Stimulated activated CD8-positive, alpha-beta memory T cell treated with anti-CD3 and anti-CD28 coated beads, Interleukin-12 subunit alpha, Interleukin-12 subunit beta, amount 100 ng/mL, for 24 hours (primary cell): ENCODE measurements around the gene NLRC3.

Experiments
- DNase-seq: peaks from one replicate; pipeline ENCODE4 v3.0.0-alpha.2; 2020; ENCODE audit errors: extremely low read depth

The NLRC3 gene

DNA sequence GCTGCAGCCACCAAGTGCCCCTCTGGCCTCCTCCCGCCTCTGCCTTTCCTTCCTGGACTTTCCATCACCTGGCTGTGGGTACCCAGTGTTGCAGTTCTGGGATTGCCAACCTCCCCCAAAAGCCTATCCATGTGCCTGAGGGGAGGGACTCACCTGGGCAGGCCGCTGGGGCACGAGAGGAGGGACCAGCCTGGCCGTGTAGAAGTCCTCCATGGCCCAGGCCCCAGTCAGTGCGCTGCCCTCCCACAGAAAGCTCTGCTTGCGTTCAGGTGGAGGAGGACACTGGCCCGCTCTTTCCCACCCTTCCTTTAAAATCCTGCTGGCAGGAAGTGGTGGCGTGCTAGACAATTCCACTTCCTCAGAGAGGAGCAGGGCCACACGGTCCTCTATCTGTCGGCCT lies 20.0 kb upstream of the NLRC3 start:
- DNase-seq = no peak

DNA sequence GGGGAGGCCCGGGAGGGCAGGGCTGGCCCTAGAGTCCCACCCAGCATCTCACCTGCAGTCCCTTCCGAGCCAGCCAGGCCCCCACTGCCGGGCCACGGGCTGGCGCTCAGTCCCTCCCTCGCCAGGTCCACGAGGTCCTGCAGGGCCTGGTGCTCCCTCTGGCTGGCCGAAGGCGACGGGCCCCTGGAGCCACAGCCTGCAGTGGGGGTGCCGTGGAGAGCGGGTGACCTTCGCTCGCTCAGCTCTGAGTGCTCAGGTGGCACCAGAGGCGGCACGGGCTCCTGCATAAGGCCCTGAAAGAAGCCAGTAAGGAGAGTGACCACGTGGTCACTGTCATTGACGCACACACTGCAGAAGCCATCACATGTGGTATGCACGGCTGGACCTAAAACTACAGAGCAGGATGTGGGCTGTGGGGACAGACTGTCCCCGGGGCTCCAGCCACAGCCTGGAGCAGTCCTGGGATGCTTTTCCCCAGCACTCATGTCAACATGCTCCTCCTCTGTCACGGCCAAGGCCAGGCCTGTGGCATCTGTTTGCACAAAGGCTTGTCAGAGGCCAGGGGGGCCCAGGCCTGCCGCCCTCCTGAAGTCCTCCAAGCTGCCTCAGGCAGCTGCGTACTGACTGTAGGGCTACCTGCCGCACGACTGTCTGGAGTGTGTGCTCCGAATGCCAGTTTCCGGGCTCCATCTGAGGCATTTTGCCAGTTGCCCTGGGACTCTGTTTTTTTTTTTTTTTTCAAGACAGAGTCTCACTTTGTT lies 19.1 kb upstream of the NLRC3 start:
- no peak for DNase-seq

DNA sequence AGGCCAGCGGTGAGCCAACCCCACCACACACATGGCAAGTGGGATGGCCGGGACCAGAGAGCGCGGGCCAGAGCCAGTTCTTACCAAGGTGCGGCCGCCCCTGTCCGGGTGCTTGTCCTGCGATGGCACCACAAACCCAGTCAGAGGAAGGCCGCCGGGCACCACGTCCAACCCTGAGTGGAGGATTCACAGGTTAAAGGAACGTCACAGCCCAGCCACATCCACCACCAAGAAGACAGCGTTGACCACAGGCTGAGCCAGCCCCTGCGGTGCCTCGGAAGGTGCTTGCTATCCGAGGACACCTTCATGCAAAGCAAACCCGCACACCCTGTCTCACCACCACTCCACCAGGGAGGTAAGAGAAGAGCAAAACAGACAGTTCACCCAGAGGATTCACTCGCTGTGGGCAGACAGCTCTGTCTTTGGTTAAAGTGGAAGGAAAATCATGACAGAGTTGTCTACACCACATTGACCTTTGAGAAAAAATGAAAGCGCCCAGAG lies 18.4 kb upstream of the NLRC3 start:
- DNase-seq = no peak

DNA sequence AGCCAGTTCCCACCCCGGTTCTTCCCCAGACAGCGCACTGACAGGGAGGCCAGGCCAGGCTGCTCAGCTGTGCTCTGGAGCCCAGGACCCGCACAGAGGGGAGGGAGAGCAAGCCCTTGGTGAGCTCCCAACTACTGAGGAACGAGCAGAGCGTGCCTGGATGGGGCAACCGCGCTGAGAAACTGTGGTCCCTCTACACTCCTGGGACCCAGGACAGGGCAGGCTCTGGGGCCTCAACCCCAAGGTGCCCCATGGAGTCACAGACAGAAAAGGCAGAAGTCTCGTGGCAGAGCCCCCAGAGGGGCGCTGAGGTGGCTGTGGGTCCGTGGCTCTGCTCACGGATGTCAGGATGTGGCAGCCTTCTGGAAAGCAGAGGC lies 17.9 kb upstream of the NLRC3 start:
- no peak for DNase-seq

DNA sequence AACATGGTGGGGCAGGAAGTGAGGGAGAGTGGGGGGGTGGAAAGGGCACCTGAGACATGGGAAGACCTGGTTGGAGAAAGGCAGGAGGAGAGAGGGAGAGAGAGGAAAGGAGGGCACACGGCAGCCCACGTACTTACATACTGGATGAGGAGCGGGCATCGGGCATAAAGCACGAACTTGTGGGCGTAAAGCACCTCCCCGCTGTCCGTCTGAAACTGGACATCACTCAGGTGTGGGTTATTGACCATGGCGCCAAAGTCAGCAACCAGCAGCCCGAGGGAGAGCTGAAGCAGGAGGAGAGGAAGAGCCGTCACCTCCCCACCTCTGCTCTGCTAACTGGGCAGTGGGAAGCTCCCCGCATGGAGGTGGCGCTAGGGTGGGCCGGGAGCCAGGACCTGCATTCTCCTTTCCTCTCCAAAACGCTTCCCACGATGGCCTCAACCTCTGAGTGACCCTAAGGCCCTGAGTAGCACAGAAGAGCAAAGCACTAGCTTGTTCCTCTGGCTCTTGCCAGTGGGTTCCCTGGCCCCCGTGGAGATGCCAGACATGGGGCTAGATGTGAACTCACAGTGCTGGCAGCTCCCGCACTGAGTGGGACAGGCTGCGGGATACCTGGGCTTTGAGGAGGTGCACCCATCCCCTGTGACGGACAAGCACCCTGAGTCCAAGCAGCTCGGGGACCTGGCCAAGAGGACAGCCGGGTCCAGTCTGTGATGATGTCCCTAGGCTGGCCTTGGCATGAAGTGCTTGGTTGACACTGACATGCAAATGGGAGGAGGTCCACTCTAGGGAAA lies 17.3 kb upstream of the NLRC3 start:
- no peak for DNase-seq

DNA sequence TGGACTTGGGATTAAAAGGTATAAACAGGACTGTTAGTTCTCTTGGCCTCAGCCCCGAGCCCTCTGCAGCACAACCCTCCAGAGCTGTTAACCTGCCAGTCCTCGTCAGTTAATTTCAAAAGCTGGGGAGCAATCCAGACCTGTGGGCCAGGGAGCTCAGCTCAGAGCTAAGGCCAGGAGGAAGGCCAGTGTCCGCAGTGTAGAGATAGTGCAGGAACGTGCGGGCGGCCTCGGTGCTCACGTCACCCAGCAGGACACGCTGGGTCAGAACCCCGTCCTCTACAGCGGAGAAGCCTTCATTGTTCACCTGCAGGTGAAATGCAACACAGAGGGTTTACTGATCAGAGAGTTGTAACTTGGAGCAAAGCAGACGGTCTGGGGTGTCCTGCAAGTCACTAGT lies 15.4 kb upstream of the NLRC3 start:
- no peak for DNase-seq

DNA sequence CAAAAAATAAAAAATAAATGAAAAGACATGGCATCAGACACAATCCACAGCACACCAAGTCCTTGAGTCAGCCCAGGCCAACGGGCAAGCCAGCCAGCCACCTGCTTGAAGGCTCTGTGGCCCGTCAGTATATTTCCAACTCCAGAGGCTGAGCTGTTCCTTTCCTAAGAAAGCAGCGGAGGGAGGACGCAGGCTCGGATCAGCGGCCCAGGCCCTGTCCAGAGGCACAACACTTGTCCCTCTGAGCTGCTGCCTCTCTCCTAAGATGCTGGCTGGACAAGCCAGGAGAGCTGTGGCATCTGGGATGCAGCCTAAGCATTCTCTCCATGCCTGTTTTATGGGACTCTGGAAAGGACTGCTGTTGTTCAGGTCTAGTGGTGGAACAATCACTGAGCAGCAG lies 14.8 kb upstream of the NLRC3 start:
- no peak for DNase-seq

DNA sequence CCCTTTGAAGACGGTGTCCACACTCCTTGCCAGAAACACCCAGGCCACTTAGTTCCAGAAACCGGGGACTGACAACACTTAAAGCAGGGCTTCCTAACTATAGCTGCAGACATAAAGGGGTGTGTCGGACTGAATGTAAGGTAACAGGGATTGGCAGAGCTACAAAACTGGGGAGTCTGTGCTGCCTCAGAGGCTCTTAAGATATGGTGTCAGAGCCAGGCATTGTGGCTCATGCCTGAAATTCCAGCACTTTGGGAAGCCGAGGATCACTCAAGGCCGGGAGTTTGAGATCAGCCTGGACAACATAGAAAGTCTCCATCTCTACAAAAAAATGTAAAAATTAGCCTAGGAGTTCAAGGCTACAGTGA lies 14.2 kb upstream of the NLRC3 start:
- no peak for DNase-seq

DNA sequence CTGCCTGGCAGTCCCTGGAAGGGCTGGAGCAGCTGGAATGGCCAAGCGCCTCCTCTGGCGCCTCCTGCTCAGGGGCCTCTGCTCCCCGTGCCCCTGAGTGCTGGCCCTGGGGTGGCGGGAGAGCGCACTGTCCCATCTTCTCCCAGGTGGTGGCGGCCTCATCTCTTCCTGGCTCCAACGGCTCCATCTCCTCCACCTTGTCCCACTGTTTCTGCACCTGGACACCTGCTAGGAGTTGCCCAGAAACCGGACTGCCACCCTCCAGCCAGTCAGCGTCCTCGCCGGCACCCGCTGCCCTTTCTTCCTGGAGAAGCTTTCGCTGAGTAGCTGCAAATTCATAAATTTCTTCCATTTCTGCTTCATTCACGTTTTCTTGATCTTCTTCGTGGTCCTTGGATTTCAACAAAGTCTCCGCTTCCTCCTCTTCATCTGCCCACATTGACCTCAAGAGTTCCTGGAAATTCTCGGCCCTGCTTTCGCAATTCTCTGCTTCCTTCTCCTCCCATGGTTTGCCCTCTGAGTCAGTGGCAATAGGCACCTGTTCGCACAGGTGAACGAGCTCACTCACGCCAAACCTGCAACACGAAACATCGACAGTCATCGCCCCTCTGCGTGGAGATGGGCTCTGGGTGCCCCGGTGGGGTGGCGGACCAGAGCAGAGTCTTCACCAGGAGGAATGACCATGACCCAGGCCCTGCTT lies 13.7 kb upstream of the NLRC3 start:
- DNase-seq = no peak

DNA sequence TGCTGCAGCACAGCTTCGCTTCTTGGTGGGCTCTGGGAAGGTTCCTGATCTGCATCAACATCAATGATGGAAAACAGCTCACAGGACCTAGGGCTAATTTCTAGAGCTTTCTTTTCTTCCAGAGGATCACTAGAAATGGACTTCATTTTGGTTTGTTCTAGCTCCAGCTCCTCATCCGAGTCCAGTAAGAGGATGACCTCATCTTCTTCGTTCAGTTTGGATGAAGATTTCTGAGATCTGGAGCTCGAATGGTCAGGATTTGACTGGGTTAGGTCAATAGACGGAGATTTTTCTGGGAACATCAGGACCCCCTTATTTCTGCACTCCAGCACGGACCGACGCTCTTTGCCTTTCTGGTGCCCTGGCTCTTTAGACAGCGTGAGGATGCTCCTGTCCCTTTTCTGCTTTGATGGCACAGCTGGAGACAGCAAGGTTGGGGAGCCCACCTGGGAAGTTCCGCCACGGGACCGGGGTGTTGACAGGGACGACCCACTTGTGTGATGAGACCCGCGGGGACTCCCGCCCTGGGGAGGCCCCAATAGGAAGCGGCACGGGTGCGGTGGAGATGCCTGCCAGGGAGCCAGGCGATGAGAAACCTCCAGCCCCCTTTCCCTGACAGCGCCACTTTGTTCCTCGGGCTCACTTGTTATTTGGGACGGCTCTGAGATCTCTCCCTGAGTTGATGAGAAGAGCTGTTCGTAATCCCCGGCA lies 12.9 kb upstream of the NLRC3 start:
- no peak for DNase-seq

DNA sequence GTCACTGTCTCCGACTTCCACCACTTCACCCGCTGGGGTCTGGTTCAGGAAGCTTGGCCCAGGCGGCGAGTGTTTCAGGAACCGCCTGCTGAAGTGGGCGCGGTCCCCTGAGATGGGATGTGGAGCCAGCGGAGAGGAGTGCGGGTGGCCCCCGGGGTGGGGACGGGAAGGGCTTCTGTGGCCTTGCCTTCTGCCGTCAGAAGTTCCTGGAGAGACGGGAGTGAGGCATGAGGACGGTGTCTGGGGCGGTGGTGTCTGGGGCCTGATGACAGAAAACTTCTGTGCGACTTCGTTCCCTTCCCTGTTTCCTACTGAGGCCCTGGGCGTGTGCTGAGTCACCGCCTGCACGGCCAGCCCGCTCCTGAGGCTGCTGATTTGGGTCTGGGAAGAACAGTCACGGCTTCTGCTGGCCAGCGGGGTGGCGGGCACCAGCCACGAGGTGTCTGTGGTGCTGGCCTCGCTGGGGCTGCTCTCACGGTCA lies 12.3 kb upstream of the NLRC3 start:
- DNase-seq = no peak

DNA sequence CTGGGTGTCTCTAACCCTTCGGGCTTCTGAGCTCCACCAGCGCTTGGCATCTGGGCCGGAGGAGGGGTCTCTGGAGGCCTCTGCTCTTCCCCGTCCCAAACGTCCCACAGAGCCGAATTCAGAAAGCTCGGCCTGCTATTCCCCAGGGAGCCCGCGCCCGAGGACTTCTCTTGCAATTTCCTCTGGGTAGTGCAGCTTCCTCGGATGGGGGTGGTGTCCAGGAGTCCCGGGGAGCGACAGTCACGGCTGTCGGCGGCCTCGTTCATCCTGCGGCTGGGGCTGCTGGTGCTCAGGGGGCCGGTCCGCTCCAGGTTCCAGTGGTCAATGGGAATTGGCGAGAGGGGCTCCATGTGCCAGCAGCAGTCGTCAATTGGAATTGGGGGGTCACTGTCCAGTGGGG lies 11.8 kb upstream of the NLRC3 start:
- DNase-seq = no peak

DNA sequence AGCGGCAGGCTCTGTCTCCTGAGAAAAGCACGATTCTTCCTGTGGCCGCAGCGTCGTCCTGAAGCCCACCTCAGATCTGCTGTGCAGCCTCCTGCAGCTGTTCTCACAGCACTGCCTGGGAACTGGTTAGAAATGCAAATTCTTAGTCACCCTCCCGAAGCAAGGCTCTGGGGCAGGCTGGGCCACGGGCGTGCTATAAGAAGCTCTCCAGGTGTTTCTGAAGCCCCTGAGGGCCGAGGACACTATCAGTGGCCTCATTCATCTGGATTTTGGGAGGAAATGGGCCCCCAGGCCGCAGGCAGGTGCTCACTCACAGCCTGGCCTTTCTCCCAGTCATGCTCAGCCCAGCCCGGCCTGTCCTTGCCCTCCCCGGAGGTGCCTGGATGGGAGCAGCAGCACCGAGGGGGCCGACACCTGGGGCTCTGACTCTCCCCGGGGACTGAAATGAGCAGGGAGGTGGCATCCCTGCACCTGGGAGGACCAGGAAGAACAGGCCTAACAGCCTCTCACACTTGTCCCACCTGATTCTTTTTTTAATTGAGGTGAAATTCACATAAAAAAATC lies 10.4 kb upstream of the NLRC3 start:
- no peak for DNase-seq

DNA sequence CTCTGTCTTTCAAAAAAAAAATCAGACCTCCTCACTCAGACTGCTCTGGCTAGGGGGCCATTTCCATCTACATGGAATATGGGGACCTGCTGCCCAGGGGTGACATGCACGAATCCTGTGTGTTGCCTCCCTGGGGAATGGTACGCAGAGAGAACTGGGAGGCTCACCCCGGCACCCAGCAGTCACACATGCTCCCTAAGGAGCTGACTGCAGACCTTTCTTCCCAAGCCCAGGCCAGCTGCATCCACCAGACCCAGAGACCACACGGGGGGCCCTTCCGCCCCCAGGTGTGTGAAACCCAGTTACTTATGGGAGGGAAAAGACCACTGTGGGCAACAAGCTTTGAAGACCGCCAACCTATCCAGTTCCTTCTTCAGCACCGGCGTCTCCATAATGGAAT lies 7.2 kb upstream of the NLRC3 start:
- DNase-seq = no peak

DNA sequence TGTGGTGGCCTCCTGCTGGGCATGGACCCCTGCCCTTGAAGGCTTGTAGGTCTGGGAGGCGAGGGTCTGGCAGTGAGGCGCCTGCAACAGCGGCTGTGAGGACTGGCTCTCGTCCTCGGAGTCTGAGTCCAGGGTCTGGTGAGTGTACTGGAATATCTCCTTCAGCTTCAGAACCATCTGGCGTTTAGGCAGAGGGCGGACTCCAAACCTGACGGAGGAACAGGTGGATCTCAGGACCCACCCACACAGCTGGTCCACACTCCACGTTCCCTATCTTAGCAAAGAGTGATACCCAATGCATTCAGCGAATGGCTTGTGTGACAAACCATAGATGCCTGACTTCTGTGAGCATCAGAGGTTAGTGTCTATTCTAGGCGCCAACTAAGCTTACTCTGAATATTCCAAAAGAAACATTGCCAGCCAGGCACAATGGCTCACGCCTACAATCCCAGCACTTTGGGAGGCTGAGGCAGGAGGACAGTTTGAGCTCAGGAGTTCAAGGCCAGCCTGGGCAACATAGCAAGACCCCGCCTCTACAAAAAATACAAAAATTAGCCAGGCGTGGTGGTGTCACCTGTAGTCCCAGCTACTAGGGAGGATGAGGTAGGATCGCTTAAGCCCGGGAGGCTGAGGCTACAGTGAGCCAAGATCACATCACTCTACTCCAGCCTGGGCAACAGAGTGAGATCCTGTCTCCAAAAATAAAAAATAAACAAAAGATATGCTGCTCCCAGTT lies 6.3 kb upstream of the NLRC3 start:
- DNase-seq = no peak

DNA sequence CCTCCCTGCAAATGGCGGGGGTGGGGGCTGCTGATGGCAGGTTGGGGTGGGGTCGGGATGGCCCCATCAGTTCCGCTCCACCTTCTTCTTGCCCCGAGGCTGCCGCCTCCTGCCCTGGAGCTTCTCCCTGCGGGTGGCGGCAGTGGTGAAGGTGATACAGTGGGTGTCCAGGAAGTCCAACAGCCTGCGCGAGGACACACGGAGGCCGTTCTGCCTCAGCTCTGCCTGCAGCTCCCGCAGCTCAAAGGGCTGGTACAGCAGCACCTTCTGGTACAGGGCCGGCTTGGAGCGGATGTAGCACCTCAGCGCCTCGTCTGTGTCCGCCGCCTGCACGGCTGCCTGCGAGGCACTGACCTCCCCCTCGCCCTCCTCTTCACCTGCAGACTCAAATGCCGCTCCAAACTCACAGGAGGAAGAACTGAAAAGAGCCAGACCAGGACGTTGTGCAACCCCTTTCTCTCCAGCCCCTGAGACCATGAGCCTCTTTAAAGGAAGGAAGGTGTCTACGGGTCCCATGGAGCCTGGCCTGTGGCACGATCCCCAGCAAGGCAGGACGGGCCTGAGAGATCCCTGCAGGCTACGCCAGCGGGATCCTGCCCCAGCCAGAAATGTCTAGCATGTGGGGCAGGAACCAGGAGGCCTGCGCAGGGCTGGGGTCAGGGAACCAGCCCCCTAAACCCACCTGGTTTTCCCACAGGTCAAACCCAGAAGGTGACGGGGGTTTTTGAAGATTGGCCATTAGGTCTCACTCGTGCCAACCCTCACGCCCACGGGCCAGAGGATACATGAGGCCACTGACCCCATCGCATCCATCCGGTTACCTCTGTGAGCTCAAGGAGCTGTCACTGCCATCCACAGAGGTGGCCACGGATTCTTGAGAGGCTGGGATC lies 5.3 kb upstream of the NLRC3 start:
- no peak for DNase-seq

DNA sequence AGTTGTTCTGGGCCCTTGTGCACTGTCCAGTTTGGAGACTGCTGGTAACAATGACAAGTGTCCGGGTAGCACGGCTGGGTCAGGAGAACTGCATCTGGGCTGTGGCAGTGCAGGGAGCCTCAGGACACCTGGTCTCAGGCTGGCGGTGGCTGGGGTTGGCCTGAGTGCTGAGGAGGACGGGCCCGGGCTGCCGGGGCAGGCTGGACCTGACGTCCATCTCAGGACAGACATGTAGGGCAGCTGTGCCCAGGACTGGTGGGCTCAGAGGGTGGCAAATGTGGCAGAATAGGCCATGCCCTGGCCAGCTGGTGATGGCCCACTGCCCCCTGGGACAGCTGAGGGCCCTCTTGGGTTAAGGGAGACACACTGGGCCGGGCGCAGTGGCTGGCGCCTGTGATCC lies 4.2 kb upstream of the NLRC3 start:
- DNase-seq = no peak

DNA sequence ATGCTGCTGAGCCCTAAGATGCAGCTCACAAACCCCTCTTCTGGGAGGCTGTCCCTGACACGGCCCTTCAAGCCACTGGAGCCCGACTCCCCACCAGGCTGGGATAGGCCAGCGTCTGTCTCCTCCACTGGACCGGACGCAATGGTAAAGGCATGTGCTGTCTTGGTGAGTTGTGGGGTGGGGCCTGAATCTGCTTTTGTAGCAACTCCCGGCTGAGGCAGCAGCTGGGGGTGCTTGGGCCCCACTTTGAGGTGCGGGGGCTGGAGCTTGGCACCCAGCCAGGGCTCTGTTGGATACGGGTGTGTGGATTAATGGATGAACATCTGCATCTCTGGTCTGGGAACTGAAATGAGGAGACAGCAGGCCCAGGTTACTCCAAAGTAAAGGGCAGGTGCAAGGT lies 3.5 kb upstream of the NLRC3 start:
- DNase-seq = no peak

DNA sequence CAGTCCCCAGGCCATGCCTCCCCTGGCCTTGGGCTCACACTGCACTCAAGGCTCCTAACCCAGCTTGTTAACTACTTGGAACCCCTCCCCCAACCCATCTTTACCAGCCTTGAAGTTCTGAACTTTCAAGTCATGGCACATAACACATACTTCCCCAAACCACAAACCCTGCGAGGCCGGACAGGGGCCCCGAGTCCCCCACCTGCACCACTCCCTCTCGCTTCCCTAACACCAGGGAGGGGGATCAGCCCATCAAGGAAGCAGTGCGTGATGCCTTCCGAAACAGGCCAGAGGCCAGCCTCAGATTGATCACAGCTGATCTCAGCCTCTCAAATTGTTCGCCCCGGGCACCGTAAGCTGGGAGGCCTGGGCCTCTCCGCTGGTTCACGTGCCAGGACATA lies 3.0 kb upstream of the NLRC3 start:
- DNase-seq = no peak

DNA sequence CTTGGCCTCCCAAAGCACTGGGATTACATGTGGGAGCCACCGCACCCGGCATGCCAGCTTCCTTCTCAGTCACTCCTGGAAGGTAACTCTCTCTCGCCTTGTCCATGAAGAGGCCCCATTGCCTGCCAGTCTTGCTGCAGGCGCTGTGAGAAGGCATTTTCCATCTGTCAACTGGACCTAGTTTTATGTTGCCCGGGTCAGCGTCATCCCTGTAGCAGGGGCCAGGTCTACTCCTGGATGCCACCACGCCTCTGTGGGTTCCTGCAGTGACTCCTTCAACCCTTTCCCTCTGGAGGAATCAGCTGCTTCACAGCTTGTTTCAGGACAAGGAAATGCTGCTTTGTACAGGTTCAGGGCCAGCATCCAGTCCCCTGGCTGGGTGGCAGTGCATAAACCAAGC lies 2.6 kb upstream of the NLRC3 start:
- no peak for DNase-seq
